GM04503 (cell line): ENCODE data around the gene KRIT1.
A peak's percentile ranks its signal among the peaks of the same experiment; 100 is the strongest.
"Not testable (repeated sequence)": the region's sequence is repeated elsewhere in the genome, so short reads cannot be mapped to it uniquely, and the experiment has no call there.

Experiments used
- DNase-seq: peaks from one replicate; pipeline ENCODE4 v3.0.0-alpha.2; 2012; ENCODE audit warnings: low read depth

The KRIT1 gene

DNA sequence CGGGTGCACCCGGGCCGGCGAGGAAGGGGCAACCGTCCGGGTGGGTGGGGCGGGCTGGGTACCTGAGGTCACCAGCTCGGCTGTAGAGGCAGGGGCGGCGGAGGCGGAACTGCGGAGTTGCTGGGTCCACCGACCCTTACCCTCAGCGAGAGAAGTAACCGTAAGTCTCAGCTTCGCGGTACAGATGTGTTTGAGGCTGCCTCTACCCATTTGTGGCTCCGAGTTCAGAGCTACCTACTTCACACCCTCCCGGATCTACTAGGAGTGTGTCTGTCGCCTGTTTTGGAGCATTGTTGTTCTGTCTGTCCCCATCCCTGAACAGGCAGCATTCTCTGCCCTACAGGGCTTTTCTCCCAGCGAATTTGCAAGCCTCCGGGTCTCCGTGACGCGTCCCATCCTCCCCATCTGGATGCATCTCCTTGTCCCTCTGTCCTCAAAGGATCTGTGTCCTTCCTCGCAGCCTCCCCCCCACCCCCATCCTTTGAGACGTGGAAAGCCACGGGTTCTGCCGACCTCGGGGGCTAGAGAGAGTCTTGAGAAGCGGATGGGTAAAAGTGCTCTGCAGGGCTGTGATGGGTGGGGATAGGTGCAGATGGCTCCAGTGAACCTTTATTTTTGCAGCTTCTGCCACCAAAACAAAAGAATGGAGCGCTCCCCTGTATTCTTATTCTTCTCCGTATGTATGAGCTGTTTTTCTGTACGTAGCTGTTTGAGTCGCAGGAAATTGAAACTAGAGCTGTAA lies 817 bp upstream of the KRIT1 start:
- no peak for DNase-seq

DNA sequence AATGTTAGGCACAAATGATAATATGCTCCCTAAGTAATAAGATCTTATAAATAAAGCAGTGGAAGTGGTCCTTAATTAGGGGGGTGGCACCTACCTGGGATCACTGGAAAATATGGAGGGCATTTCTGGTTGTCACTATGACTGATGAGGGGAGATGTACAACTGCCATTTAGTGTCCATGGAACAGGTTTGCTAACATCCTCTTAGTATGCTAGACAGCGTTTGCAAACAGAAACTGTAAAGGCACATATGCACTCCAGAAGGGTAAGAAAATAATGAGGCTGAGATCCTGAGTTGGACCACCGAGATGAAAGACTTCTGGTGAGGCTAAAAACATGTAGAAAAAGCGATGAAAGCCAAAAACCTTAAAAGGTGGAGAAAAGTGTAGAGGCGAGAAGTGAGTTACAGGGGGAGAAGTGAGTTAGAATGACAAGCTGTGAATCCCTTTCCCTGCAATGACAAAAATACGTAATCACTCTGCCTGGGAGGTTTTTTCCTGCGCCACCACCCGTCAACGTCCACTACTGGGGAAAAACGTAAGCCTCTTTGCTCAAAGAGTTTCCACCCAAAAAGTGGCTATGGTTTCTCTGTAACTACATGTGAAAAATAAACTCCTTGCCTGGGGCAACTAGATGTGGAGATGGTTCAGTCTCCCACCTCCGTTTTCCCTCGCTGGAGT lies 767 bp downstream of the KRIT1 start:
- no peak for DNase-seq

DNA sequence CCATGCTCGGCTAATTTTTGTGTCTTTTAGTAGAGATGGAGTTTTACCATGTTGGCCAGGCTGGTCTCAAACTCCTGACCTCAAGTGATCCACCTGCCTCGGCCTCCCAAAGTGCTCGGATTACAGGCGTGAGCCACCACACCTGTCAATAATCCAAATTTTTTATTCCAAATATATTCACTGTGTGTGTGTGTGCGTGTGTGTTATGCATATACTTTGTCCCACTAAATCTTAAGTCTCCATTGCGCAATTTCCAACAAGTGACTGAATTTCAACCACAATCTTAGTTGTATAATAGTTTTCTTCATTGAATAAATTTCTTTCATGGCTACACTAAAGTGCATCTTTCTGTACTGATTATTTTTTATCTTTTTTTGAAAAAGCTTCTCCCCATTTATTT lies 2.7 kb downstream of the KRIT1 start:
- DNase-seq, result no peak

DNA sequence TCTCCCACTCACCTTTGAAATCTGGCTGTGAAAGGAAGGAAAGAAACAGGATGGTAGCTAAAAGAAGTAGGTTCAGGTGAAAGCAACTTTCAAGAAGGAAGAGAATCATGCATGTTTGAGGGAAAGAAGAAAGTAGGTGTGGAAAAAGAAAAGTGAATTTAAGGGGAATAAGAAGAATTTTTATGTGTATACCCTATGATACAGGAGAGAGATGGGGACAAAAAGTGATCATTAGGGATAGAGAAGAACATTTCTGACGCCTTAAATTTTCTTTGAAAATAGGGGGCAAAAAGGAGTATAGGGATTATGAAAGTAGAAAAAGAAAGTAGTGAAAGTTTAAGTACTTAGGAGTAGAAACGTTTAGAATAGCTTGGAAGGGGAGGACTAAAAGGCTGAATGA lies 15.2 kb downstream of the KRIT1 start:
- DNase-seq, result no peak

DNA sequence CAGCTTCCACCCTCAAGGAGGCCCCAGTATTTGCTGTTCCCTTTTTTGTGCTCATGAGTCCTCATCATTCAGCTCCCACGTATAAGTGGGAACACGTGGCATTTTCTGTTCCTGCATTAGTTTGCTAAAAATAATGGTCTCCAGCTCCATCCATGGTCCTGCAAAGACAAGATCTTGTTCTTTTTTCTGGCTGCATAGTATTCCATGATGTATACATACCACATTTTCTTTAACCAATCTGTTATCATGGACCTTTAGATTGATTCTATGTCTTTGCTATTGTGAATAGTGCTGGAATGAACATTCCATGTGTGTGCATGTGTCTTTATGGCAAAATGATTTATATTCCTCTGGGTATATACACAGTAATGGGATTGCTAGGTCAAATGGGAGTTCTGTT lies 17.0 kb downstream of the KRIT1 start:
- DNase-seq, result no peak

DNA sequence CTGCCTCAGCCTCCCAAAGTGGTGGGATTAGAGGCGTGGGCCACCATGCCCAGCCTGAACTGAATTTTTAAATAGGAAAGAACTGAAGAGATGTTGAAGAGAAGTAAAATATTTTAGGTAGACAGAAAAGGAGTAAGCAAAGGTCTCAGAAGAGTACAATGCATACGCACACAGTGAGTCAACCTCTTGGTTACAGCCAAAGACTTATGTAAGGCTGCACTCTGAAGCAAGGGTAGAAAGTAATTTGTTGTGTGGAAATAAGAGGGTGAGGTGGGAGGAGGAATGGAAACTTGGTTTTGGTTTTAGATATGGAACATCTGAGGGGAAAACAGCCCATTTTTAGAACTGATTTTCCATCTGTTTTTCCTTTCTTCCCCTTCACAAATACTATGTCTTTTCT lies 17.6 kb downstream of the KRIT1 start:
- no peak for DNase-seq

DNA sequence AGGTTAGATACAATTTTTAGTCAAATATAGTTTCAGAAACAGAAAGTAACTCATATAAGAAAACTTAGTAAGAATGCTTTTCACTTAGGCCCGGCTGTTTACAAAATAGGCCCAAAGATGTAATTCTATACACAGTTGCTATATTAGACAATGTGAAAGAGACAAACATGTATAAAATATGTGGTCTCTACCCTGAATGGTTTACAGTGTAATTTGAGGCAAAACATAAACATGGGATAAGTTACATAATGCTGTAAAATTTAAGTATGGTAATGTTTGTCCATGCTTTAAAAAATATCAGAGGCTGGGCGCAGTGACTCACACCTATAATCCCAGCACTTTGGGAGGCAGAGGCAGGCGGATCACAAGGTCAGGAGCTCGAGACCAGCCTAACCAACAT lies 18.7 kb downstream of the KRIT1 start:
- no peak for DNase-seq

DNA sequence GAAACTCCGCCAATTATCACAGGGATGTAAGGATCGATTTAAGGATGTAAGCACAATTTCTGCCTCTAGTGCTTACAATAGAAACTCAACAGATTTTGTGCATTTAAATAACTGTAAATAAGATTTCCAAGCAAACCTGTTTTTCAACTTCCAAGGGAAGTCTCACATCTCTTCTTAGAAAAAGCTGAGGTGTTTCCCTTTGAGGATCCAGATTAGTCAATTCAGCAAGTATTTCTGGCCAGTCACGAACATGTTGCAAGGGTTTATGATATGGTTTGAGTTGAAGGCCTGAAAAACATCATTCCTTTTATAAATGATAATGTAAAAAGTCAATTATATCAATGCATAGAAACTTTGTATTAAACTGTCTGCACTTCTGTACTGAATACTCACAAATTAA lies 23.9 kb downstream of the KRIT1 start:
- no peak for DNase-seq

DNA sequence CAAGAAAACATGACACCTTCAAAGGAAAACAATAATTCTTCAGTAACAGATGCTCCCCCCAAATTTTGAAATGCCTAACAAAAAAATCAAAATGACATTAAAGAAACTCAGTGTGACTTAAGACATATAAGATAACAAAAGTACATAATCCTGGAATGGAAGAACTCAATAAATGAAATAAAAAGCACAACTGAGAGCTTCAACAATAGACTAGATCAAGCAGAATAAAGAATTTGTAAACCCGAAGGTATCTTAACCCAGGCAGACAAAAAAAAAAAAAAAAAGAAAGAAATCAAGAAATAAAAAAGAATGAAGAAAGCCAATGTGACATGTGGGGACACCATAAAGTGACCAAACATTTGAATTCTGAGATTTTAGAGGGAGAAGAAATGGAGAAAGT lies 39.0 kb downstream of the KRIT1 start:
- DNase-seq, result no peak

DNA sequence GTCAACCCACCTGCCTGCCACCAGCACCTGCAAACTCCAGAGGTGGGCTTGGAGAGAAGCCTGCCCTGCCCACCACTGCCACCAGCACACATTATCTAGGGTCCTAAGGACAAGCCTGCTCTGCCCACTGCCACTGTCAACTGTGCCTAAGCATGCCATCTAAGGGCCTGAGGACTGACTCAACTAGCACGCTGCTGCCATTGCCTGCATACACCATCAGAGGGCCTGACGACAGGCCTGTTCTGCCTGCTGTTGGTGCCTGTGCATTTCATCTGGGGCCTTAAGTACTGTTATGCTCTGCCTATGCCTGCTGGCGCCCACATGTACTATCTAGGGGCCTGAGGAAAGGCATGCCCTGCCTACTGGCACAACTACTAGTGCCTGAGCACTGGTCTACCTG lies 39.7 kb downstream of the KRIT1 start:
- no peak for DNase-seq

DNA sequence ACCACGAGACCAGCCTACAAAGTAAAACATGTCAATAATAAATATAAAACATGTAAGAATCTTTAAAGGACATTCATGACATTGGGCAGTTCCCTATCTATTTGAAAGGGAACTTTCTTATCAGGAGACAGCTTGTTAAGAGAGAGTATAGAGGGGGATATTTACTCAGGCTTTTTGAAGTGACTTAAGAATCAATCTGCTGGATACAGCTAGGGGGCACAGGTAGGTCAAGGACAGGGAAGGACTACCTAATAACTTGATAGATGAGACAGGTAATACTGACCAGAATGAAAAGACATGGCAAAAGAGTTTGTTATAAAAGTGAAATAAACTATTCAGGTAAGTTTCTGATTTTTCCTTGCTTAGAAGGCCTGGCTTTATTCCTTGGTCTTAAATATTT lies 44.9 kb downstream of the KRIT1 start:
- DNase-seq, result no peak

DNA sequence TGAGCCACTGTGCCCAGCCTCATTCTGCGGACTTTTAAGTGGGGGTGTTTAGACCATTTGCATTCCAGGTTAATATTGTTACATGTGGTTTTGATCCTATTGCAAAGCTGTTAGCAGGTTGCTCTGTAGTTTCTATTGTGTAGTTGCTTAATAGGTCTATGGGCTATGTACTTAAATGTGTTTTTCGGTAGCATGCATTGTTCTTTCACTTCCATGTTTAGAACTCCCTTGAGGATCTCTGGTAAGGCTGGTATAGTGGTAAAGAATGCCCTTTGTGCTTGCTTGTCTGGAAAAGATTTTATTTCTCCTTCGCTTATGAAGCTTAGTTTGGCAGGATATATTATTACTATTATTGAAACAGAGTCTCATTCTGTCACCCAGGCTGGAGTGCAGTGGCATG lies 53.4 kb downstream of the KRIT1 start:
- no peak for DNase-seq

DNA sequence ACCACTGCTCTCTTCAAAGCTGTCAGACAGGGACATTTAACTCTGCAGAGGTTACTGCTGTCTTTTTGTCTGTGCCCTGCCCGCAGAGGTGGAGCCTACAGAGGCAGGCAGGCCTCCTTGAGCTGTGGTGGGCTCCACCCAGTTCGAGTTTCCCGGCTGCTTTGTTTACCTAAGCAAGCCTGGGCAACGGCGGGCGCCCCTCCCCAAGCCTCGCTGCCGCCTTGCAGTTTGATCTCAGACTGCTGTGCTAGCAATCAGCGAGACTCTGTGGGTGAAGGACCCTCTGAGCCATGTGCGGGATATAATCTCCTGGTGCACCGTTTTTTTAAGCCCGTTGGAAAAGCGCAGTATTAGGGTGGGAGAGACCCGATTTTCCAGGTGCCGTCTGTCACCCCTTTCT lies 56.5 kb downstream of the KRIT1 start:
- DNase-seq, result not testable (repeated sequence)

DNA sequence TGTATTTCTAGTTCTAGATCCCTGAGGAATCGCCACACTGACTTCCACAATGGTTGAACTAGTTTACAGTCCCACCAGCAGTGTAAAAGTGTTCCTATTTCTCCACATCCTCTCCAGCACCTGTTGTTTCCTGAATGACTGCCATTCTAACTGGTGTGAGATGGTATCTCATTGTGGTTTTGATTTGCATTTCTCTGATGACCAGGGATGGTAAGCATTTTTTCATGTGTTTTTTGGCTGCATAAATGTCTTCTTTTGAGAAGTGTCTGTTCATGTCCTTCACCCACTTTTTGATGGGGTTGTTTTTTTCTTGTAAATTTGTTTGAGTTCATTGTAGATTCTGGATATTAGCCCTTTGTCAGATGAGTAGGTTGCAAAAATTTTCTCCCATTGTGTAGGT lies 61.4 kb downstream of the KRIT1 start:
- not testable (repeated sequence) for DNase-seq

DNA sequence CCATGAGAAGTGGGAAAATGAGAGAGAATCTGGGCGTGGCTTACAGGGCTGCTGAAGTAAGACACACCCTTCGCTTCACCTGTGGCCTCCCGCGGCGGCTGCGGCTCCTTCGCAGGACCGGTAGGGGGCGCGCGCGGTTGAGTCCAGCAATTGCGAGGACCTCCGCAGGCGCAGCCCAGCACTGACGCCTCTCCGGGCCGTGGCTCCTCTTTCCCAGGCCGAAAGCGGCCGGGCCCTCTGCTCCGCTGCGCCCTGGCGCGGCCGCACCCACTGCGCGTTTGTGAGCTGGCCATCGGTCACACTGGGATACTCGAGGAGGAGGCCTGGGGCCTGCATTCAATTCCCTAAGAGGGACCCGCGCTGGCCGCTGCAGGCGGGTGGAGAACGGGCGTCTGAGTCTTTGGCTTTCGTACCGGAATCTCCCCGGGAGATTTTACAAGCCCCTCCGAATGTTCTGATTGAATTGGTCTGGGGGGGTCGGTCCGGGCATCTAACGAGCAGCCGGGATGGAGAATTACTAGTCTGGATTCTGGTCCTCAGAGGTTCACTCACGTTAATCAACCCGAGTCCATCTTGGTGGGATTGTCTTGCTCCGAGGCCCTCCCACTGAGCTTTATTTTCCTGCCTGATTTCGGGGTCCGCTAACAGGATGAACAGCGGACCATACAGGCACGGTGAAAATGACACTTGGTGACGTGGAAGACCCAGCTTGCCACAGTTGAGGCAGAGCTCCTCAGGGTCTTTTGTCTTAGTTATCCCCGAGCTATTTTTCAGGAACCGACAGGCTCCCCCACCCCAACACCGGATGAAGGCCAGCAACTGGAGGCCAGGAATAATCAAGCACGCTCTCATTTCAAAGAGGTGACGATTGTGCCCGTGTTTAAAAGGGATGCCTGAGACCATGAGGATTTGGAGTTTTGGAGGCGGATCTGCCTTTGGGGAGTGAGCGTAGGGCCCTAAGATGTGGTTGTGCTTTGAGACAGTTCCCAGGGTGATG lies 66.5 kb downstream of the KRIT1 start, which contains the start of gene LRRD1:
Gene LRRD1 (minus strand): TSS at position 215 of the 997 bp plus-strand sequence. CDS start 13,940 bp downstream, outside the sequence.
- DNase-seq, result no peak

DNA sequence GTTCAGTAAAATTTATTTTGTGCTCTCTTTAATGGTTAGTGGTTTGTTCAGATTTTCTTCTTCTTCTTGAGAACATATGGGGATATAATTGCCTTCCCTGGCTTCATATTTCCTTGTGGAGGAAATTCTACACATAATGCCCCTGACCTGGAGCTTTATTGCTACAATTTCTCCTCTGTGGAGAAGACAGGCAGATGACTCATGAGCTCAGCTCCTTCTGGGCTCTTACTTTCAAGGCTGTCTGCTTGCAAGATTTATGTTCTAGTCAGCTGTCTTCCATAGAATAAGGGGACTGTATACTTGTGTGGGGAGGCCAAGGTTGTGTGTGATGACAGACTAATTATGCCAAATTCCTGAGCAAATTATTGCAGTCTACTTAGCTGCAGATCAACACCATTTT lies 68.4 kb downstream of the KRIT1 start:
- no peak for DNase-seq

DNA sequence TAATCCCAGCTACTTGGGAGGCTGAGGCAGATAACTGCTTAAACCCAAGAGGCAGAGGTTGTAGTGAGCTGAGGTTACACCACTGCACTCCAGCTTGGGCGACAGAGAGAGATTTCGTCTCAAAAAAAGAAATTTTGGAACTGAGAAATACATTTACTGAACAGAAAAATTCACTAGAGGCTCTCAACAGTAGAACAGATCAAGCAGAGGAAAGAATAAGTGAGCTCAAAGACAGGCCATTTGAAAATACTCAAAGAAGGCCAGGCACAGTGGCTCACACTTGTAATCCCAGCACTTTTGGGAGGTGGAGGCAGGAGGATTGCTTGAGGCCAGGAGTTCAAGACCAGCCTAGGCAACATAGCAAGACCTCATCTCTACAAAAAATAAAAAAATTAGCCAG lies 76.2 kb downstream of the KRIT1 start:
- not testable (repeated sequence) for DNase-seq

DNA sequence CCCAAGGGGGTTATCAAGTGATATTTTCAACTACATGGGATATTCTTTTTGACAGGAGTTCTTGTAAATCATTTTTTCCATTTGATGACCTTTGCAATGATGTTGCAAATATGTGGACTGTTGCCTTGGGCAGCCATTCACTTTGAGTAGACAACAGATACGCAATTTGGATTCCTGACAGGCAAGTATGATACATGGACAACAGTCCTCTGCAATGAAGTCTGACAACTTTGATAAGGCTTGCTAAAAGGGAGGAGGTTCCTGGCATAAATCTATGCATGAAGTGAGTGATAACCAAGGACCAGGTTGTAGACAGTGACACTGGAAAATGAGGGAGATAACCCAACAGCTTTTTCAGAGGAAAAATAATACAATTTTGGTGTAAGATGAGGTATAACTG lies 84.4 kb downstream of the KRIT1 start:
- no peak for DNase-seq

DNA sequence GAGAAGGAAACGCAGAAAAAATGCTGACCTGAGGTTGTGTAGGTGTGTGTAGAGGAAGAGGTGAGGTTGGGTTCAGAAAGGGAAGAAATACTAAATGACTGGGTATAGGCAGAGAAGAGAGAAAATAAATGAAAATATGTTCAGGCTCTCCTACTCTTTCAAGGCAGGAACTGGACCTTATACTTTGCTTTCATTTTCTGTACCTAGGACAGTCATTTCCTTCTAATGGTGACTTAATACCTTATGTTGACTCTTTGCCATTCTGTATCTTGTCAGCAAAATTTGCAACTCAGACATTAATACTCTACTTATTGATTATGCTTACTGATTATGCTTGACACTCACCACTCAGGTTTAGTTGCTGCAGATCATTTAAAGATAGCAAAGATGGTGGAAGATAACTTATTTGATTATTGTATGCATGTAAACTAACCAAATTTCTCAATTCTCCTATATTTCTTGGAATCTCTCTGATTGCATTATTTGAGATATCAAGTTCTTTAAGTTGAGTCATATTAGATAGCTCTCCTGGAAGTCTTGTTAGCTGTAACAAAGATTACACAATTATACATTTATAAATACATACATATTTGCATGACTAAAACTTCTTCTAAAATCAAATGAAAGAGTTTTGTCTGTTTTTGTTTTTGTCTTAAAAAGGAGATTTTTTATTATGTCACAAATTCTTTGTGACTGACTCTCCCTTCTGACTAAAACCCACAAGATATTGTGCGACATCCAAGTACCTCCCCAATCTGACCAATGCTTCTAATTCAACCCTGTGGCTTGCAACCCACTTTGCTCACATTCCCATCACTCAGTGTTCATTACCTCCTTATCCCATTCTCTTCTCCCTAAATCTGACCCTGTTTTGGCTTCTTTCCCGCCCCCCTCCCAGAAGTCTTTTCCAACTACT lies 86.8 kb downstream of the KRIT1 start:
- peak; percentile 87 for DNase-seq

DNA sequence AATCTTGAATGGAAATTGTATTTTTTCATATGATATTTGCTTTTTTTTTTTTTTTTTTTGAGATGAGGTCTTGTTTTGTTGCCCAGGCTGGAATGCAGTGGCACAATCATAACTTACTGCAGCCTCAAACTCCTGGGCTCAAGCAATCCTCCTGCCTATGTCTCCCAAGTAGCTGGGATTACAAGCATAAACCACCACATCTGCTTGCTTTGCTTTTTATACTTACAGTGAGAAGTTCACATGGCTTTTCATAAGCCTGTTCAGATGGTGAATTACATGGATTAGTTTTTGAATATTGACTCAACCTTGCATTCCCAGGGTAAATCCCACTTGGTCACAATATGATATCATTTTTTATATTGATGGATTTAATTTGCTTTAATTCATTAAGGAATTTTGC lies 88.7 kb downstream of the KRIT1 start:
- DNase-seq, result no peak

DNA sequence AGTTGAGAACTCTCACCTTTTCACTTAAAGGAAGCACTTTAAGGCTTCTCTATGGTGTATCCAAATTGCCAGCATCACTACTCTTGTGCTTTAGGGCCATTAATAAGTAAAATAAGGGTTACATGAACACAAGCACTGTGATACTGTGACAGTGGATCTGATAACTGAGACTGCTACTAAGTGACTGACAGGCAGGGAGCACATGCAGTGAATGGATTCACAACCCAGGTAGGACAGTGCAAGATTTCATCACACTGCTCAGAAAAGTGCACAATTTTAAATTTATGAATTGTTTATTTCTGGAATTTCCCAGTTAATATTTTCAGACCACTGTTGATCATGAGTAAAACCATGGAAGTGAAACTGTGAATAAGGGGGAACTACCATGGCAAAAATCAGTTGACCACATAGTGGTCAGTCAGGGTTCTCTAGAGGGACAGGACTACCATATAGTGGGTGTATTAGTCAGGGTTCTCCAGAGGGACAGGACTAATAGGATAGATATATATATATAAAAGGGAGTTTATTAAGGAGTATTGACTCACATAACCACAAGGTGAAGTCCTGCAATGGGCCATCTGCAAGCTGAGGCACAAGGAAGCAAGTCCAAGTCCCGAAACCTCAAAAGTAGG lies 90.5 kb downstream of the KRIT1 start:
- DNase-seq, result no peak
